OCI-M1 (cell line): ENCODE data around the gene MAP2K2.

Experiments used
- DNase-seq: peaks from one replicate; lab custom pipeline; 2025; lab: John Stamatoyannopoulos, UW

The MAP2K2 gene

GRCh38 chr19:4042731-4043082 lies 81.2 kb downstream of the MAP2K2 start:
- DNase-seq, result no peak

GRCh38 chr19:4042064-4042730 lies 81.7 kb downstream of the MAP2K2 start:
- no peak for DNase-seq
